Endometrium (tissue), 2 donors: ENCODE results near the gene DHX16.

Source experiments
- FAIRE-seq: peaks from 2 replicates; lab custom pipeline; 2012; peaks lifted over from hg19 to GRCh38; lab: Jason Lieb, UNC
- donor health status: control.
- donor health status: control.

The DHX16 gene

DNA sequence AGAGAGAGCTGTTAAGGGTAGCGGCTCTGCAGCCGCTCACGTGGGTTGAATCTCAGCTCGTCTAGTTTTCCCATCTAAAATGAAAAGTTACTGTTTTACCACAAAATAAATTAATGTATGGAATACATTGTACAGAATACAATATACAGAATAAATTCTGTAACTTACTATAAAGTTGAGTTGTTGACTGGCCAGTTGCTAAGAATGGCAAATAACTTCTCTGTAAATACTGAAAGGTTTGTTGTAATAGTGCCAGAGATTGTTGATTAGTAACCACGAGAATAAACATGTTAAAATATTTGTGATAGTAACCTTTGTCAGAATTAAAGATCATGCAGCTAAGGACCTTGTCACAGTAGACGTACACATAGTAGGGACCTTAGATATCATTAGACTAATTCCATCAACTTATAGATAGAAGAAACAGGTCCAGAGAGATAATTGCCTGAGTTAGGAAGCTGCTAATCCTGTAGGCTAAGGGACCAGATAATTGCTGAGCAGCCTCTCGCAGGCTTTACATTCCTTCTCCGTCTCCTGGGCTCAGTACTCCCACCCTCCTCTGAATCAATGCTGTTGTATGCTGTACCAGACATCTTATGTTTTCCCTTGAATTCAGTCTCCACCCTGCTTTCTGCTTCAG is 18.5 kb upstream of the DHX16 start:
- no peak for FAIRE-seq

DNA sequence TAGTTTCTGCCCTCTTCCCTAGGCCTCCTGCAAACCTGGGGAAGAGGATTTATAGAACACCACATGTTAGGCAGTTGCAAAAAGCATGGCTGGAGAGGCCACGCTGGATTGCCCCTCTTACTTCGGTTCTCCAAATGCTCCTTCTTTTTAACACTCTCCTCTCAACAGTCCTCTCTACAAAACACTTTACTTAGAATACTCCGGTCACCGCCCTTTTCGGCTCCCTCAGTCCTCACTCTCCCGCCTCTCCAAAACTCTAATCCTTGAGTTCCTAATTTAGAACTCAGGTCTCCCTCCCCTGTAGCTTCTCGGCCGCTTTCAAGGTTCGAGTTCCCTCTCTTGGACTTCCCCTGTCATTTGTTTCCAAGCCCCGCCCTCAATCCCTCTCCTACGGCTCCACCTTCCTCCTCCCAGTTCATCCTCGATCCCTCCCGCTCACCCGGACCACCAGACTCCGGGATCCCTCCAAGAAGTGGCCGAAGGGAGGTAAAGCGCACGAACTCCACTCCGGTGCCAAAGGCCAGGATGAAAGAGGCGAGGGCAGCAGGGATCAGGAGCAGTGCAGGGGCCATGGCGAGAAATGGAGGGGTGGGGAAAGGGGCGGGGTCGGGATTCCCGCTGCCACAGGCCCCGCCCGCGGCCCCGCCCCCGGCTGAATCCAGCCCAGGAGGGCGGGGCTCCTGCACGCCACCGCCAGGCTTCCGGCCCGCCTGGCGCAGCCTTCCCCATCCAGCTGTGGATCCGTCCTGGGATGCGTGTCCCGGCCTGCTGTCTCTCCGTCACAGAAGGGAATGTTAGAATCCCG is 17.8 kb upstream of the DHX16 start, which contains the start of gene NRM:
Gene NRM (minus strand): TSS at position 582 of the 805 bp plus-strand sequence. CDS start 10 bp downstream, at position 572.
- FAIRE-seq, result no peak

DNA sequence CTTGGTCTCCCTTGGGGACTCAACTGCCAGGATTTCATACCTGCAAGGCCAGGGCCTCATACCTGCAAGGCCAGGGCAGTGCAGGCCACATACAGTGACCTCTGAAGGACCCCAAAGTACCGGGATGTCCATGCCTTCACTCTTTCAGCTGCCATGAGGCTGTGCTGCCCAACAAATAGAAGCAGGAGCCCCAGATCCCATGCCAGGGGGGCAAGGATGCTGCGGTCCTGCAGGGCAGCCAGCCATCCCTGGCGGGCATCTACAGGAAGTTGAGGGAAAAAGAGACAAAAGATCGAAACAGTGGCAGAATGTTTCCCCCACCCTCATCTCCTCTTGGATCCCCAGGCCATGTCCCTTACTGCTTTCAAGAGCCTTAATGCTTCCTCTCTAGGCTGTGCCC is 17.2 kb upstream of the DHX16 start:
- FAIRE-seq, result no peak

DNA sequence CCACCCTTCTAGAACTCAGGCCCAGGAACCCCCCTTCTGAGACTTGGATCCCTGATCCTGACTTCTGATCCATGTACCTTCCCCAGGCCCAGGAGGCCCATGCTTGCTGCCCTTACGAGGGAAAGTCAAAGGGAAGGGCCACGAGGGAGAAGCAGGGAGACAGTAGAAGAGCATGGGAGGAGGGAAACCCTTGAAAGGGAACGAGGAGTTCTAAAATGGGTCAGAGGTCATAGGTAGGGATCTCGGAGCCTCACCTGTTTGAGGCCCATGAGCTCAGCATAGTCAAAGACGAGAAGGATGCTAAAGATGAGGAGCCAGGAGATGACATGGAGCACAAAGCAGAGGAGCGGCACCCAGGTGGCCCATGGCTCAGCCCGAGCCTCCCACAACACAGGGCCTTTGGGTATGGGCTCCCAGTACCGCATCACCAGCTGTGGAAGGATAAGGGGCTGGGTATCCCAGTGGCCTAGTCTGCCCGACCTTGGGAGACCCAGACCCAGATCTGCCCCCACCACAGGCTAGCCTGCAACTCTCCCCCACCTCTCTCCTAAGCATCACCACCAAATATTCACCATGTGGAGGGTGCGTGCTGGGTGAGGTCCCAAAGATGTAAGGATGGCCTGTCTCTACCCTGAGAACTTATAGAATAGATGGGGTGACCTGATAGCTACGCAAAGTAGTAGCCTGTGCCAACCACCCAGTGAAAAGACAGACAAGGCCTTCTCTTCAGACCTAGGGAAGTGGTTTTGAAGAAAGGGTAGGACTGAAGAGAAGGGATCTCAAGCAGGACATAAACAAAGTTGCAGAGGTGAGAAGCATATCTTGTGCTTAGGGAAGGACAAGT is 16.4 kb upstream of the DHX16 start:
- no peak for FAIRE-seq

DNA sequence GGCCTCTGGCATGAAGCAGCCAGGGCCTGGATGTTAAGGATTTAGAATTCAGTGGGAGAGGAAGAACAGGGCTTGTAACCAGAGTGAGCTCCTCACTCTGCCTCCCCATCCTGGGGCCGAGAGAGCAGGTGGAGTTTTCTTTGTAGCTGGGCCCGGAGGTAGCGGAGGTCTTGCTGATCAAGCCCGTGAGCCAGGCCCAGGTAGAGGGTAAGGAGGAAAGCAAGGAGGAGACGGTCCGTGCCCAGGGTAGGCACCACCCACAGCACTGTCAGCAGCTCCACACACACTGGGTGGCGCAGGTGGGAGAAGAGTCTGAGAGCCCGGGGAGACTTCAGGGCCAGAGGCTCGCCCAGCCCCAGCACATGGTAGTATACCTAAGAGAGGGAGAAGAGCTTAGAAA is 15.8 kb upstream of the DHX16 start:
- no peak for FAIRE-seq

DNA sequence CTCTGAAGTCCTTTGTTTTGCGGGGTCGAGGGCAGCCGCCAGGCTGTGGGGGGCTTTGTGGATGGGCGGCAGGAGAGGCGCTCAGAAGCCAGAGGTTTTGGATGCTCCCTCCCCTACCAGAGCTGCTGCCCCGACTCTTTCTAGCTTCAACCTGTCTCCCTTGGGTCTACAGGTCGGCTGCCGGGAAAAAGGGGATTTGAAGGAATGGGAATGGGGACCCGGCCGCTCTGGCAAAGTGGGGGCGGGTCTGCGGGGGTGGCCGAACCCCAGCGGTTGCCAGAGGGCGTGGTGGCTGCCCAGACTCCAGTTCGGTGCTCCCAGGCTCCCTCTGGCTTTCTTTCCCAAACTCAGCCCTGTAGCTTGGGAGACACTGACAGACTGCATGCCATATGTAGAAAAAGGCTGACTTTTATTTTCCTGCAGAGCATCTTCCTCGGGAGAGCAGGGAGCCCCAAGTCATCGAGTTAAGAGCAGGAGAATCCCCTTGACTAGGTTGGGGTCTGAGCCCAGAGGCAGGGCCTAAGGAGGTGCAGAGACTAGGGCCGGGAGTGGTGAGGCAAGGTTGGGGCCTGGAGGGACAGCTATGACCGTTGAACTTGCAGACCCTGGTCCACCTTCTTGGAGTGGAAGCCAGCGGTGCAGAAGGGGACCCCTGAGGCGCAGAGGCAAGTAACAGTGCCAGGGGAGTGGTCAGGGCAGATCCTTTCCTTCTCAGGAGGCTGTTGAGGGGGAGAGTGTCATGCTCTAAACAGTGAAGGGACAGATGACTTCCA is 15.0 kb upstream of the DHX16 start:
- no peak for FAIRE-seq

DNA sequence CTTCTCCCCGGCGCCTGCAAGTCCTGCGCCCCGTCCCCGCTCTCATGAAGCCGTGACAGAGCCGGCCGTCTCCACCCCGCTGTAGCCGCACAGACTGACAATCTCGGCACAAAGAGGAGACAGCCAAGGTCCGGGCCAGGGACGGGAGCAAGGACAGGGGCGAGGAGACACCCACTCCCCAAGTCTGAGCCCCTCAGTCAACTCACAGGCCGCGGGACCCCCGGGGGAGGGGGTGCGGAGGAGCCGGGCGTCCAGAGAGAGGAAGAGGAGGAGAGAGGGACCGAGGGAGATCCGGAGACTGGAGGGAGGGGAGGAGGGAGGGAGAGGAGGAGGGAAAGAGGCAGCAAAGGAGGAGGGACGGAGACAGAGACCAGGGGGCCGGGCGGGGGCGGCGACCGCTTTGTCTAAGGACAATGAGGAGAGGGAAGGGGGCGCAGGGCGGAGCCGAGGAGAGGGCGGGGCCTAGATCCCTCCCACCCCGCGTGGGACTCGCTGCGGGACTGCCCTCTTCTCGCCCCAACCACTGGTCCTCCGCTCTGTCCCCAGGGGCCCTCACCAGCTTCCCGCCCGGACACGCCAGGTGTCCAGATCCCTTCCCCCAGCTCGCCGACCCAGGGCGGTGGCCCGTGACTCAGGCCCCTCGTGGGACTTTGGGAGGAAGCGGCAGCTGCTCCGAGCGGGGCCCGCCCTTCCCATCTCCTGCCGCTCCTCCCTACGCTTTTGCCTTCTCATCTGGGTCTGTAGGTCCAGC is 14.3 kb upstream of the DHX16 start:
- FAIRE-seq, result no peak

DNA sequence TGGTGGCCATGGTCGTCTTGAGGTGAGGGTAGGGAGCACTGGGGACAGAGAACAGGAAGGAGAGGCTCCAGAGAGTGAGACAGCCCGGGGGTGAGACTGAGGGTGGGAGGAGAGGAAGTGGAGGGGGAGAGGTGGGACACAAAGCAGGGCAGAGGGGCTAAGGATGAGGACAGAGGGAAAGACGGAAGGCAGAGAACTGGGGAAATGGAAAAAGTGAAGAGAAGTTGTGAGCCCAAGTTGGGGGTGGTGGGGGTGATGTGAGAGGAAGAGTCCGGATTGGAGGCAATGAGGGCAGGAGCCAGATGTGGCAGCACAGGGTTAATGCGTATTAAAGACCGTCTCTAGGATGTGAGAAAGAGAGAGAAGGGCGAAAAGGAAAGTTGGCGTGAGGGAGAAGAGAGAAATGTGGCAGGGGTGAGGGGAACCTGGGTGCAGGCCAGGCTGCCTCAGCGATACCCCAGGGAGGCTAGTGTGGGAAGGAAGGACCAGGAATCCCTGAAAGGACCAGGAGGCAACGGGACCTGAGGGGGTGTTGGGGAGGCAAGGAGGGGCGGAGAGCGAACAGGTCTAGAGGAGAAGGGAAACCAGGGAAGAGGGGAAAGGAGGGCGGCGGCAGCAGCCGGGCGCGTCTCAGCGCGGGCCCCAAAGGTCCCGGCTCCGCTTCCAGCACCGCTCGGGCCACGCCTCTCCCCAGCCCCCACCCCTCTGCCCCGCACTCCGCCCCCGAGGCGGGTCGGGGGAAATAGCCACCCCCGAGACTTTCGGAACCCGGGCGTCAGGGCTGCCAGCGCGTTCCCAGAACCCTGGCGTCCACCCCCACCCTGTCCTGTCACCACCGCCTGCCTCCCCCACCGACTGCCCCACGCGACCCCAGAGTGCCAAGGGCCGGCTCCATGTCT is 13.5 kb upstream of the DHX16 start, which contains the start of gene PPP1R18:
Gene PPP1R18 (minus strand): TSS at position 637 of the 899 bp plus-strand sequence. CDS start 627 bp downstream, at position 10.
- FAIRE-seq, result no peak

DNA sequence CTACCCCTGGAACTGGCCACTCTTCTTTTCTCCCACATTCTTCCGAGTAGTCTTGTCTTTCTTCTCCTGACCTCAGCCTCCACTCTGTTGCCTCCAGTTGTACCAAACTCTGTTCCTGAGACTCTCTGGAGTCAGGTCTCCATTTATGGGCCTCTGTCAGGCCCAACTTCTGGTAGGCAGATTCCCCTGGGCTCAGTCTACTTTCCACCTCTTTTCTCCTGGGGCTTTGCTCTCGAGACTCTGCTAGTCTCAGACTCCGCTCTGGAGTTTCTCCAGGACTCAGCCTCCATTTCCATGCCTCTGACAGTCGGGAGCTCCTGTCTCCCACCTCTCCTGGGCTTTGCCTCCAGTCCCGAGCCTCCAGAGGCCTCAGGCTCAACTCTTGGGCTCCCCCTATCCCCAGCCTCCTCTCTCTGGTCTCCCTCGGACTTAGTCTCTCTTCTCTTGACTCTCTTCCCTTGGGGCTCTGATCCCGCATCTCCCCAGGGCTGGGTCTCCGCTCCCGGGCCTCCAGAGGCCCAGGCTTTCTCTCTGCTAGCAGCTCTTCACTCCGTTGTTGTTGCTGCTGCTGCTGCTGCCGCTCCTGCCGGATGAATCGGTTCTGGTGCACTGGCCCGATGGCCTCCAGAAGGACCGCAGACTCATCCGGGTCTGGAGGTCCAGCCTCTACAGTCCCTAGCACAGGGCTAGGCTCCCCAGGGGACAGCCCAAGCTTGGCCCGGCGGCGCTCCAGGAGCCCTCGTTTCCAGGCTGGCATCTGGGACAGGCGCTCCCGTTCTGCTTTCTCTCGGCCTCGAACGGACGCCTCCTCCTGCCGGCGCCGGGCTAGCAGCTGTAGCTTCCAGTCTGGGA is 12.6 kb upstream of the DHX16 start:
- FAIRE-seq, result no peak

DNA sequence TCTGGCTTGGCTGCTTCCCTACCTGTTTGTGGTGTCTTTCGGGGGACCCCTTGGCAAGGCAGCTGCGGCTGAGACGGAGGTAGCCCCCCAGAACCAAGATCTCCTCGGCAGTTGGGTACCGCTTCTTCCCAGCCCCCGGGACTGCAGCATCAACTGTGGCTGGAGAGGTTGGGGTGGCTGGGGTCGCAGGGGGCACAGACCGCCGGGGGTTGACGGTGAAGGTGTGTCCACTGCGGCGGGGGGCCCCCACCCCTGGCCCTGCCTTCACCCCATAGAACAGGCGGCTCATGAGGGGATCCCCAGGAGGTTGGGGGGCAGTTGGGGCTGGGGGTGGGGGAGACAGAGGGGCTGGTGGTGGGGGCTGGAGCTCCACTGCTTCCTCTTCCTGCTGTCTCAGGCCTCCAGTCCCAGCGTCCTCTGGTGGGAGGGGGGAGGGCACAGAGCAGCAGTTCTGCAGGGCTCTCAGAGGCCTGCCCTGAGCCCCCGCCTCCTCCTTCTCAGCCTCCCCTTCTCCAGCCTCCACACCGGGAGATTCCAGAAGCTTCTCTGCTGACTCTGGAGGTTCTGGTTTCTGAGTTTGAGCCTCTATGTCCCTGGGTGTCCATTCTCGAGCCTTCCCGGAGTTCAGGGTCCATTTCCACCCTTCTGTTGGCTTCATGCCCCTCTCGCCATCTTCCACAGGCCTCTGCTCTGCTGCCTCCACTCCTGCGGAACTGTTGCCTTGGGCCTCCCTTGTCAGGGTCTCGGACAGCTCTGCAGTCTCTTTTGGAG is 11.8 kb upstream of the DHX16 start:
- FAIRE-seq, result no peak

DNA sequence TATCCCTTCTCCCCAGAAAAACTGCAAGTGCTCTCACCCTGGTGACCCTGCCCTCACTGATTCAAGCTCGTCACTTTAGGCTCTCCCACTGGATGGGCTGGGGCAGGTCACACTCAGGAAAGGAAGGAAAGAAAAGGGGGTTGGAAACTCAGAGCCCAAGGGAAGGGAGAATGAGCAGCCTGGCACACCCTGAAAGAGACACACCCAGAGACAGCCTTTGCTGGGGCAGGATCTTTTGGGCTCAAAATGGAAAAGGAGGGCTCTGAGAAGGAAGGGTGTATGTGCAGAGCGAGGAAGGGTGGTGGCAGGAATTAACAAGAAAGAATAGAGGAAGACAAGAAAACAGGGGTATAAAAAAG is 11.2 kb upstream of the DHX16 start:
- FAIRE-seq, result no peak

DNA sequence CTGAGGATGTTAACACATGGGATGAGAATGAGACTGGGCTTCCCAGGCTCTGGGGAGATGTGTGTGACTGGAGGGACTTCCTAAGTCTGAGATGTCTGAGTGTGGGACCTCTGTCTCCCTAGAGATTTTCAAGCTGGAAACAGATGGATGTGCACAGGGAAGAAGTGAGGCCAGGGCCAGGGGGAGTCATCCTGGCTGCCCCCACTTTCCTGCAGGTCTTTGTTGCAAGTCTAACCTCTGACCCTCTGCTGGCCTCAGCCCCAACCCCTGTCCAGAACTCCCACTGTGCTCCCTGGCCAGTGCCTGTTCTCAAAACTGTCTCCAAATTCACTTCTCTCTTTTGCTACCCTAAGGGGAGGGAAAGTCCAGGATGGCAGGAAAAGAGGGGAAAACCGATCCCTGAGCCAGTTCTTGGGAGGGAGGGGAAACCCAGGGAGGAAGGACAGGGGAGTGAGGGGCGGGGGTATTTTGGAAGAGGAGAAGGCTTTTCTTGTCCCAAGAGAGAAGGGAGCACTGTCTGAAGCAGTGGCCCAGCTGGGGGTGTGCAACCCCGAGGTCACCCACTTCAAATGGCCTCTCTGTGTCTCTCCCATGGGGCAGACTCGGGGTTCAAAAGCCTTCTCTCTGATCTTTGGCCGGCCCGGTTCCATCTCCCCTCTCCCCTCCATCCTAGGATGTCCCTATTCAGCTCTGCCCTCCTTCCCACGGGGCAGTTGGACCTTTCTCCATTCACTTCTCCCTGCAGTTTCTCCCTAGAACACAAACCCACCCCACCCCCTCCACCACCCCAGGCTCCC is 10.6 kb upstream of the DHX16 start:
- no peak for FAIRE-seq

DNA sequence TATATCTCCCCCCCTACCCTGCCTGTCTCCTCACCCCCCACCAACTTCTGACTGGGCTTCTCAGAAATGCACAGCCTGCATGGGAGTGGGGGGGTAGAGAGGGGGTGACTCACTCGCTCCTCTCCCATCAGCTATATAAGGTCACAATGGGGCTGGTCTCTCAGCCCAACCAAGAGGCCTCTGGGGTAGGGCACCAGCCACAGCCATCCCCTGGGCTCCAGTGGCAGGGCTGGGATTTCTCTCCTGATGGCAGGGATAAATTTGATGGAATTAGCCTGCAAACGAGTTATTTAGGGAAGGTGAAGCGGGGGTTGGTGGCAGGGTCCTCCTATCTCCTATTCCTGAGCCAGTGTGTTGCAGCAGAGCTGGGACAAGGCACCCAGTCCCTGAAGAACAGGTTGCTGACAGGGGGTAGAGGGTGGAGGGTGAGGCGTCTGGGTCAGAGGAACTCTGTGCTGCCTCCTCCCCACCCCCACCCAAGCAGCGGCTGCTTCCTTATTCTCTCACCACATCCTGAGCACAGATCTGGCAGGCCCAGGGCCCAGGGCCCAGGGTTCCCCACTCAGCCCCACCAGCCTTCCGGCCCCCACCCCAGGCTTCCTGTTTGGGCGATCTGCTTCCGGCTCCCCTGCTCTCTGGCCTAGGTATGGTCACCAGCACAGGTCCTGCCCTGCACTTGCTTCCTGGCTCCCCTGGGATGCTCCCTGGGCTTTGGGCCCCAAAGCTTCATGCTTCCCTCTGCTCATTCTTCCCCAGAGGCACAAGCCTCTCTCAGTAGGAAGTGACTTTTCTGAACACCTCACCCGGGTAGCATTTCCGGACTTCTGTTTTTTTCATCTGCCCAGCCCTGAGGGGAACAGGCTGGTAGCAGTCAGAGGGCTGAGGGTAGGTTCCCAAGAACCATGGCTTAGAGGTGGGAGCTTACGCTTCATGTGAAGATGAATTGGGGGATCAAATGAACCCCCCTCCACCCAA is 9.6 kb upstream of the DHX16 start:
- no peak for FAIRE-seq

DNA sequence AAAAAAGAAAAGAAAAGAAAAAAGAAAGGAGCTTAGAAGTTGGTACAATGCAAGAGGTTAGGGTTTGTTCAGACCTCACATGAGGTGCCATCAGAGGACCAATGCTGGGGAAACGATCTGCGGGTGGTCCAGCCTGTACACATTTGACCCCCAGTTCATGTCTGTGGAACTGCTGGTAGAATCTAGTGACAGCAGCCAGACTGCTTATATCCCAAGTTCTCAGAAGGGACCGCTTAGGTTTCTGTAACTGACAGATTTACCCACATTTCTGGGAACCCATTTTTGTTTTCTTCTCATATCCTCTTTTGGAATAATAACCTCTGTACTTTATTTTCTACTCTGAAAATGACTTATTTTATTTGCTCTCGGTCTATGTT is 8.9 kb upstream of the DHX16 start:
- FAIRE-seq, result no peak

DNA sequence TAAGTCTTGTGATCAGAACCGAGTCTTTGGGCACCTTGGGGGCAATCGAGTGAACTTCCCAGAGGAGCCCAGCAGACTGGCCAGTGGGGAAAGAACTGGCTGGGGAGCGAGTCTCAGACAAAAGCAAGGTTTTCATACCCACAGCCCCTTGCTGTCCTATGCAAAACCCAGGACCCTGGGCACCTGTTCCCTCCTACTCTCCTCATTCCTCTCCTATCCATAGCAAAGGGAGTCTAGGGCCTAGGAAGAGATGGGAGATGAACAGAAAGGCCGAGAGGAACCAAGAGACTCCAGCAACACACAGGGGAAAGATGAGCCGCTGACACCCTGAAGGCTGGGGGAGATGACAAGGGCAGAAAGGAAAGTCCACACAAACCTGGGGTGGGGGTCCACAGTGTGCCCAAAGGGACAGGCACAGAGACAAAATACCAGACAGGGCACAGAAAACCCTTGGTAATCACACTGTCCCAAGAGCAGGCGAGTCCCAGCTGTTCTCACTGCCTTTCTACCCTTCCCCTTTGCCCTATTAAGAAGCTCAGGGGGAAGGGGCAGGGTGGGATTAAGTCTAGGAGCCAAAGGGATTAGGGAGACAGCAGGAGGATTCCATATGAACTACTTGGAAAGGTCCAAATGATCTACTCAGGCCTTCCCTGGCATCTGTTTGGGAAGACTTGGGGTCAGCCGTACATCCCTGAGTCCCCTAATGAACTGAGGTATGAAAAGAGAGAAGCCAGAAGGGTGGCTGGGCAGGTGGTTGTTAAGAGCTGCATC is 7.1 kb upstream of the DHX16 start:
- FAIRE-seq, result no peak
